Measurements from ENCODE around the gene NGF.

- TF ChIP-seq RFX5 (IDR thresholded peaks at IDR 0.05; ENCODE audit: low read depth, low read length), result no peak
- TF ChIP-seq RAD21 (IDR thresholded peaks at IDR 0.05; ENCODE audit: low read length), result no peak
- TF ChIP-seq CTCF (conservative IDR thresholded peaks at IDR 0.05; ENCODE audit: low read depth, low read length), result no peak
- no peak for TF ChIP-seq SMC3 (IDR thresholded peaks at IDR 0.05; ENCODE audit: low read depth, low read length)
- TF ChIP-seq MXI1 (IDR thresholded peaks at IDR 0.05; ENCODE audit: borderline replicate concordance, low read depth, low read length), result no peak
- no peak for TF ChIP-seq POLR2A (IDR thresholded peaks at IDR 0.05; ENCODE audit: low read depth, low read length)
- TF ChIP-seq MAFK (IDR thresholded peaks at IDR 0.05; ENCODE audit: low read depth, low read length), result no peak
- TF ChIP-seq MAZ (IDR thresholded peaks at IDR 0.05; ENCODE audit: borderline replicate concordance, low read depth, low read length), result no peak
- TF ChIP-seq CHD1 (IDR thresholded peaks at IDR 0.05; ENCODE audit: low read depth, low read length), result no peak
- TF ChIP-seq RCOR1 (IDR thresholded peaks at IDR 0.05; ENCODE audit: insufficient replicate concordance, low read length), result no peak
Measured at GRCh38 chr1:115348636-115349035, 10.6 kb upstream of the NGF start.

Measured in IMR-90 (cell line).